Panc1 (cell line): ENCODE measurements around the gene MSI2. TPM values are rescaled to one million over a fixed set of nuclear protein-coding genes. Genes with fewer than 3 reads are reported as not detected.

Experiments used
- ATAC-seq: fragments of 200-7000 bp; cut with Tn5 transposase; 2 replicates; pipeline ENCODE4 v1.9.1; 2020; ENCODE audit warnings: mild to moderate bottlenecking, moderate library complexity
- BruUV-seq: library from RNA; stranded (reverse); fragments of 400-500 nt; replicated peaks from 2 replicates; lab custom pipeline; 2021; lab: Mats Ljungman, UMichigan
- CTCF ChIA-PET: fragments of 300-600 bp; sonication (Branson Sonifier 250); formaldehyde crosslinking; loops from one replicate; lab custom pipeline; 2022; ENCODE audit warnings: antibody characterized with exemption; lab: Charles Lee
- POLR2A ChIA-PET: fragments of 300-600 bp; sonication (Branson Sonifier 250); formaldehyde crosslinking; loops from one replicate; lab custom pipeline; 2022; ENCODE audit warnings: antibody characterized with exemption; lab: Charles Lee
- DNase-seq: peaks from one replicate; pipeline ENCODE4 v3.0.0-alpha.2; 2010; ENCODE audit warnings: low read depth, low spot score
- H3K27ac ChIP-seq: 2 replicates; pipeline ENCODE4 v1.5.1; 2011; ENCODE audit warnings: mild to moderate bottlenecking, low read length, inconsistent platforms
- H3K27me3 ChIP-seq: fragments of 200-500 bp; sonication (Bioruptor generic); 2 replicates; pipeline ENCODE4 v1.6.0; 2014; ENCODE audit warnings: low read length, inconsistent platforms; ENCODE audit not compliant: control insufficient read depth, insufficient read depth
- H3K36me3 ChIP-seq: fragments of 200-500 bp; sonication (Bioruptor generic); 2 replicates; pipeline ENCODE4 v1.5.1; 2014; ENCODE audit warnings: inconsistent platforms, mild to moderate bottlenecking, low read length, moderate library complexity; ENCODE audit not compliant: control insufficient read depth, insufficient read depth
- H3K4me1 ChIP-seq: 2 replicates; pipeline ENCODE4 v1.5.1; 2011; ENCODE audit warnings: inconsistent platforms, mild to moderate bottlenecking, low read length, moderate library complexity; ENCODE audit not compliant: control insufficient read depth, insufficient read depth
- H3K4me3 ChIP-seq, 2 experiments: 2 replicates each; pipeline ENCODE4 v1.5.1; 2011 to 2012; ENCODE audit warnings: low read depth in 2 of 2, low read length in 2 of 2, mild to moderate bottlenecking in 2 of 2, inconsistent platforms in 1 of 2, moderate library complexity in 1 of 2
- H3K9me3 ChIP-seq: fragments of 200-500 bp; sonication (Bioruptor generic); 2 replicates; pipeline ENCODE4 v1.5.1; 2014; ENCODE audit warnings: low read depth, mild to moderate bottlenecking, inconsistent platforms, low read length, moderate library complexity; ENCODE audit not compliant: control insufficient read depth, insufficient read depth
- CTCF ChIP-seq: fragments of 450-650 bp; IDR thresholded peaks from 2 replicates; pipeline ENCODE4 v1.5.1; 2017; ENCODE audit warnings: mild to moderate bottlenecking
- POLR2AphosphoS5 ChIP-seq: IDR thresholded peaks from 2 replicates; pipeline ENCODE4 v1.6.1; 2012; ENCODE audit warnings: mild to moderate bottlenecking, low read depth, low read length, moderate library complexity
- SIN3A ChIP-seq: IDR thresholded peaks from 2 replicates; pipeline ENCODE4 v1.6.1; 2012; ENCODE audit warnings: low read depth, mild to moderate bottlenecking, low read length, moderate library complexity, borderline replicate concordance; ENCODE audit not compliant: insufficient read depth
- TCF7L2 ChIP-seq: IDR thresholded peaks from 2 replicates; pipeline ENCODE4 v1.6.1; 2011; ENCODE audit warnings: mild to moderate bottlenecking, low read depth, low read length, inconsistent platforms
- in situ Hi-C: cut with HindIII; loops from 2 replicates; pipeline ENCODE4 v1.10.0; 2016; ENCODE audit warnings: low sequenced_read_pairs, low pct_unique_long_range_greater_than_20kb
- intact Hi-C: fragments of 100-400 bp; cut with micrococcal nuclease; formaldehyde crosslinking; loops from one replicate; pipeline ENCODE4 v1.10.0; 2022; ENCODE audit not compliant: unreplicated experiment
- total RNA-seq: library from RNA; stranded (reverse); gene quantifications from one replicate; pipeline ENCODE4 v1.2.1, GENCODE V29; 2021; ENCODE audit not compliant: unreplicated experiment
- TF ChIP-seq, protein P1 (sequence below), 2 experiments: IDR thresholded peaks; 2 replicates each; pipeline ENCODE4 v1.6.1; 2011 to 2012; ENCODE audit warnings: low read depth in 2 of 2, control low read depth in 1 of 2, low read length in 1 of 2, mild to moderate bottlenecking in 1 of 2, moderate library complexity in 1 of 2; ENCODE audit not compliant: insufficient read depth in 1 of 2

MSI2 gene
- total RNA-seq, 1 experiment from 2014 or later = 38.5 TPM

GRCh38 chr17:57513569-57513968 is 257.2 kb downstream of the MSI2 start:
- no peaks in the 10 kb centered on the region for H3K27me3 ChIP-seq
- ATAC-seq = no peak
- no peaks in the 10 kb centered on the region for H3K9me3 ChIP-seq
- BruUV-seq = no TSS peak
- POLR2A ChIA-PET = no interaction called here
- in situ Hi-C loops (no loop called here), intact Hi-C loops (no loop called here)
- CTCF ChIA-PET = no interaction called here
- no peaks in the 10 kb centered on the region for H3K36me3 ChIP-seq
- H3K27ac ChIP-seq = no peak overlapping the region
- no peaks in the 10 kb centered on the region for H3K4me1 ChIP-seq
- DNase-seq = no peak
- no peak for TF ChIP-seq TCF7L2
- no peak overlapping the region for H3K4me3 ChIP-seq

GRCh38 chr17:57514614-57515013 is 258.3 kb downstream of the MSI2 start:
- H3K4me1 ChIP-seq = no peaks in the 10 kb centered on the region
- in situ Hi-C loops (no loop called here), intact Hi-C loops (no loop called here)
- ChIA-PET POLR2A (interaction anchor here (0.7 kb wide), 1 partner anchor 273 kb away, joined by 7 read pairs; no protein-coding TSS in a partner anchor), CTCF (interaction anchor here (0.6 kb wide), 1 partner anchor 120 kb away, joined by 4 read pairs; no protein-coding TSS in a partner anchor)
- no peaks in the 10 kb centered on the region for H3K27me3 ChIP-seq
- no TSS peak for BruUV-seq
- DNase-seq = no peak
- ATAC-seq = no peak
- H3K9me3 ChIP-seq = no peaks in the 10 kb centered on the region
- TF ChIP-seq, protein P1, sequence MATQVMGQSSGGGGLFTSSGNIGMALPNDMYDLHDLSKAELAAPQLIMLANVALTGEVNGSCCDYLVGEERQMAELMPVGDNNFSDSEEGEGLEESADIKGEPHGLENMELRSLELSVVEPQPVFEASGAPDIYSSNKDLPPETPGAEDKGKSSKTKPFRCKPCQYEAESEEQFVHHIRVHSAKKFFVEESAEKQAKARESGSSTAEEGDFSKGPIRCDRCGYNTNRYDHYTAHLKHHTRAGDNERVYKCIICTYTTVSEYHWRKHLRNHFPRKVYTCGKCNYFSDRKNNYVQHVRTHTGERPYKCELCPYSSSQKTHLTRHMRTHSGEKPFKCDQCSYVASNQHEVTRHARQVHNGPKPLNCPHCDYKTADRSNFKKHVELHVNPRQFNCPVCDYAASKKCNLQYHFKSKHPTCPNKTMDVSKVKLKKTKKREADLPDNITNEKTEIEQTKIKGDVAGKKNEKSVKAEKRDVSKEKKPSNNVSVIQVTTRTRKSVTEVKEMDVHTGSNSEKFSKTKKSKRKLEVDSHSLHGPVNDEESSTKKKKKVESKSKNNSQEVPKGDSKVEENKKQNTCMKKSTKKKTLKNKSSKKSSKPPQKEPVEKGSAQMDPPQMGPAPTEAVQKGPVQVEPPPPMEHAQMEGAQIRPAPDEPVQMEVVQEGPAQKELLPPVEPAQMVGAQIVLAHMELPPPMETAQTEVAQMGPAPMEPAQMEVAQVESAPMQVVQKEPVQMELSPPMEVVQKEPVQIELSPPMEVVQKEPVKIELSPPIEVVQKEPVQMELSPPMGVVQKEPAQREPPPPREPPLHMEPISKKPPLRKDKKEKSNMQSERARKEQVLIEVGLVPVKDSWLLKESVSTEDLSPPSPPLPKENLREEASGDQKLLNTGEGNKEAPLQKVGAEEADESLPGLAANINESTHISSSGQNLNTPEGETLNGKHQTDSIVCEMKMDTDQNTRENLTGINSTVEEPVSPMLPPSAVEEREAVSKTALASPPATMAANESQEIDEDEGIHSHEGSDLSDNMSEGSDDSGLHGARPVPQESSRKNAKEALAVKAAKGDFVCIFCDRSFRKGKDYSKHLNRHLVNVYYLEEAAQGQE (IDR thresholded peaks at IDR 0.05; ENCODE audit: insufficient read depth in 1 of 2, low read depth in 2 of 2, low read length in 1 of 2) = no peak
- TF ChIP-seq CTCF (no peak), POLR2AphosphoS5 (no peak), SIN3A (no peak), TCF7L2 (no peak)
- H3K36me3 ChIP-seq = no peaks in the 10 kb centered on the region
- no peak overlapping the region for H3K27ac ChIP-seq
- no peak overlapping the region for H3K4me3 ChIP-seq

GRCh38 chr17:57515662-57516211 is 259.4 kb downstream of the MSI2 start:
- intact Hi-C loops = no loop called here
- H3K4me1 ChIP-seq = no peaks in the 10 kb centered on the region
- H3K4me3 ChIP-seq = no peak overlapping the region
- TF ChIP-seq SIN3A (no peak), CTCF (no peak), POLR2AphosphoS5 (no peak), TCF7L2 (no peak)
- TF ChIP-seq, protein P1 (IDR thresholded peaks at IDR 0.05; ENCODE audit: insufficient read depth in 1 of 2, low read depth in 2 of 2, low read length in 1 of 2) = no peak
- in situ Hi-C loops = no loop called here
- no peaks in the 10 kb centered on the region for H3K27me3 ChIP-seq
- BruUV-seq = no TSS peak
- ChIA-PET POLR2A (no interaction called here), CTCF (interaction anchor here (0.6 to 0.7 kb wide), 3 partner anchors 259 to 1763 kb away, joined by 5 to 9 read pairs (median 5); partner anchors contain the start of gene MSI2)
- no peak for ATAC-seq
- H3K36me3 ChIP-seq = no peaks in the 10 kb centered on the region
- no peaks in the 10 kb centered on the region for H3K9me3 ChIP-seq
- DNase-seq = no peak
- no peak overlapping the region for H3K27ac ChIP-seq
